GM19438 (cell line): Measurements from ENCODE around the gene CACNA1A.
"Not testable (repeated sequence)": the region's sequence is repeated elsewhere in the genome, so short reads cannot be mapped to it uniquely, and the experiment has no call there.

Source experiments
- ATAC-seq: cut with Tn5 transposase; IDR thresholded peaks from one replicate; pipeline ENCODE4 v1.9.1; 2021; ENCODE audit warnings: low read depth; ENCODE audit not compliant: unreplicated experiment

CACNA1A gene

GRCh38 chr19:13428352-13428751 lies 77.9 kb downstream of the CACNA1A start:
- no peak for ATAC-seq

GRCh38 chr19:13427273-13428051 lies 78.8 kb downstream of the CACNA1A start:
- ATAC-seq, result no peak

DNA sequence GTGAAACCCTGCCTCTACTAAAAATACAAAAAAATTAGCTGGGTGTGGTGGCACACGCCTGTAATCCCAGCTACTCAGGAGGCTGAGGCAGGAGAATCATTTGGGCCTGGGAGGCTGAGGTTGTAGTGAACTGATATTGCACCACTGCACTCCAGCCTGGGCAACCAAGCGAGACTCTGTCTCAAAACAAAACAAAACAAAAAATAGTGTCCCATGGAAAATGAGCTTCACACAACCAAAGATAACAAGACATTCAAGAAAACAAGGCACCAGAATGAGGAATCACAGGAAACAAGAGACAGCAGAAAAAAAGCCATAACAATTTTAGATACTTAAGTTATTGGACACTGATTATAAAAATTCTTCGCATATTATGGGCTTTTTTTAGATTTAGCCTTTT lies 80.4 kb downstream of the CACNA1A start:
- ATAC-seq, result not testable (repeated sequence)

DNA sequence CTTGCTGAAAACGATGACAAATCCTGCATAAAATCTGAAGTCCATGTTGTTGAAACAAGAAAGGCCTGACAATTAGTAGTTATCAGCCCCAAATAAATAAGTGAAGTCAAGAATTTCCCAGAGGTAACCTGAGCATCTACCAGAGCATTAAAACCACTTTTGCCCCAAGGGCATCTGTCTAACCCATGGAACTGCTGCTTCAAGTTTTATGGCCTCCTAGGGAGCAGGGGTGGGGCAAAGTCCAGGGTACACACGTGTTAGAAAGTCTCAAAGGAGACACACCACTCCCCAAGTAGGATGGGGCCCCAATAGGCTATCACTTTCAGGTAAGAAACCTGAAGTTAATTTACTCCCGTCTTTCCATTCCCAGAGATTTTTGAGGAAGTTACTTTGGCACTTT lies 81.1 kb downstream of the CACNA1A start:
- no peak for ATAC-seq

DNA sequence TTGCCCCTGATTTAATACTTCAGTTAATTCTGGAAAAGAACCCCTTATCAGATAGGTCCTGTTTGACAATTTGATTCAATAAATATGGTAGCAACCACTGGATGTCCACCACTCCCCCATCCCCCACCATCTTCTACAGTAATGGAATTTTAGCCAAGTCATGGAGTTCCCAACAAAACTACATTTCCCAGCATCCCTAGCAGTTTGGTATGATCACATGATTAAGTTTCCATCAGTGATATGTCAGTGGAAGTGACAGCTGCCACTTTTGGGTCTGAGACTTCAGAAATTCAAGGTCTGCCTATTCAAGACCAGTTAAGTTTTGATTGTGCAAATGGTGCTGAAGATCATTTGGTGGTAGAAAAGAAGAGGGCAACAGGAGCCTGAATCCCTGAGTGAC lies 85.5 kb downstream of the CACNA1A start:
- no peak for ATAC-seq

GRCh38 chr19:13417054-13417453 lies 89.2 kb downstream of the CACNA1A start:
- no peak for ATAC-seq

DNA sequence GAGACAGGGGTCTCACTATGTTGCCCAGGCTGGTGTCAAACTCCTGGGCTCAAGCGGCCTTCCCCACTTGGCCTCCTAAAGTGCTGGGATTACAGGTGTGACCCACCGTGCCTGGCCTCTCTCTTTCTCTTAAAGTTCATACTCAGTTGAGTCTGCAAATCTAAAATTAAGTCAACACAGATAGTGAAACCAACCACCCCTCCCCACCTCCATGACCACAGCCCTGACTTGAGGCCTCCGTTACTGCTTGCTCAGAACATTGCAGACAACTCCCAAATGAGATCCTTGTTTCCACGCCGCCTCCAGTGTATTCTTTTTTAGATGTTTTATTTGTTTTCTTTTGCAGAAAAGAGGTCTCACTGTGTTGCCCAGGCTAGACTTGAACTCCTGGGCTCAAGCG lies 94.4 kb downstream of the CACNA1A start:
- ATAC-seq, result no peak

- ATAC-seq, result no peak
Observed at GRCh38 chr19:13410946-13411345, 95.3 kb downstream of the CACNA1A start.

DNA sequence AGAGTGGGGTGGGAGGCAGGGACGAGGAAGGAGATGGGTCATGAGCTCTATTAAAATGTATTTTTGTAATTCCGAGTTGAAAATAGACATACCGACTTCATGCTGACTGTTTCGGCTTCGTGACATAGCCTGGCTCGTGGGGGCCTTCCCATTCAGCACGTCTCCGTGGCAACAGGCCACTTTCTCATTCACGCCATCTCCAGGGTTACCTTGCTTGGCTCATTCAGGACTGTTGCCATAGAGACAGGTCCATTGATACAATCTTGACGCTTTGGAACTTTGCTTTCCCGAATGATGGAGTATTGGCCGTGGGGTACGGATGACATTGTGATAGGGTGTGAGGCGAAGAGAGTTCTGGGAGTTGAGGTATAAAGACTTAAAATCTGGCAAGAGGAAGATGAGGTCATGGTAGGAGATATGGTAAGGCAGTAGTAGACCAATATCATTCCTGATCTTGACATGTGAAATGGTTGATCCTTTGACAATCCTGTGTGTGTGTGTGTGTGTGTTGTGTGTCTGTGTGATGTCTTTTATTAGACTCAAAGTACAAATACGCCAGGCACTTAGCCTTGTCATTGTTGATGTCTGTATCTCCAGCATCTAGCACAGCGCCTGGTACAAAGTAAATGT lies 97.3 kb downstream of the CACNA1A start:
- ATAC-seq, result no peak

DNA sequence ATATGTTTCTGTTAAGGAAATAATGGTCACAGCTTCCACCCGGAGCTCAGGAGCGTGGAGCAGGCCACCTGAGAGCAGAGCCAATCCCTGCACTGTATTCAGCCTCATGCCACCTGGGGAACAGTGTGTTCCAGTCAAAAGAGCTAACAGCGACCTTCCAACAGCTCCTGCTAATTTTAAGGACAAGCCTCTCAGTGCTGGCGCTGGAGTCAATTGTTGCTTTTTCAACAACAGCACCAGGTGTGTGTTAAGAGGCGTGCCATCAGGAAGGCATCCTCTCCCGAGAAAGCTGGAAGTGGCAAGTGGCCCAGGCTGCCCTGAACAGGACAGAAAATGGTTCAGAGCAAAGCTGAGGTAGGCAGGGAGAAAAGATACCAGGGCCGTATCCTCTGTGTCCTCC lies 102.0 kb downstream of the CACNA1A start:
- ATAC-seq, result no peak

DNA sequence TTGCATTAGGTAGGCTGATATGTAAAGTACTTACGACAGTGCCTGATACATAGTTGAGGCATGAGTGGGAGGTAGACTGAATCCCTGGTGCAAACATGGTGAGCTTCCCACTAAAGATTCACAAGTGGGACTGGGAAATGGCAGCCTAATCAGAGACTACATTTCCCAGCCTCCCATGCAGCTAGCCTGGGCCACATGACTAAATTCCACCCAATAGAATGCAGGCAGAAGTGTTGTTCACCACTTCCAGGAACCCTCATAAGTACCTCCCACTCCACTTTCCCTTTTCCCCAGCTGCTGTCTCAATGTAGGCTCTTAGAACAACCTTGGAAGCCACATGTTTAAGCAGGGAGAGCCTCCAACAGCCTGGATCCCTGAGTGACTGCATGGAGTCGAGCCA lies 104.9 kb downstream of the CACNA1A start:
- ATAC-seq, result no peak

DNA sequence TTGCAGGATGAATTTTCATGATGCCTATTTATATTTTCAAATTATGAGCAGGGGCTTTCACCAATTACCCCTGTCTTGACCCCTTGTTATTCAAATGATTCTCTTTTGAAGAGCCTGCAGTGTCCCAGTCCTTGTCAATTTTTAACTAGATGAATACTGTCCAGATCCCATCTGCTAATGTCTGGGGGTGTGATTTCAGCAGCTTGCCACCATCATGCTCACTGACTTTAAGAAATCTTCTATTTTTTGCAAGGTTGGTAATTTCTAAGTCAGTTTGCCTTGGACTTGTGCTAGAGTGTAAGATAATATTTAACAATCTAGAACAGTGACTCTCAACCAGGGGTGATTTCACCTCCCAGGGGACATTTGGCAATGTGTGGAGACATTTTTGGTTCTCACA lies 106.0 kb downstream of the CACNA1A start:
- ATAC-seq, result no peak

DNA sequence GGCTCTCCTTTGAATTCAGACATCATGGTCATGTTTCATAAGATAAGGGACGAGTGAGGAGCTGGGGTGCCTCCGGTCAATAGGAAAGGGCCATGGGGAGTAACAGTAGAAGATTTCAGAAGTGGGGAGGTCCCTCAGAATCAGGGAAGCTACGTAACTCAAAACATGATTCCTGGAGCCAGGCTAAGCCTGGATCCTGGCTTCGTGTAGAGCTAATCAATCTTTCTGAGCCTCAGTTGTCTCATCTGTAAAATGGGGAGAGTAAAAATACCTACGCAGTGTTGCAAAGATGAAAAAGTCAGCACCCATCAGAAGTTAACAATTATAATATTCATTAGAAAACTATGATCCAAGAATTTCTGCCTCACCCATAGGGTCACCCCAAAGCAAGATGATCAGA lies 106.5 kb downstream of the CACNA1A start:
- ATAC-seq, result no peak

DNA sequence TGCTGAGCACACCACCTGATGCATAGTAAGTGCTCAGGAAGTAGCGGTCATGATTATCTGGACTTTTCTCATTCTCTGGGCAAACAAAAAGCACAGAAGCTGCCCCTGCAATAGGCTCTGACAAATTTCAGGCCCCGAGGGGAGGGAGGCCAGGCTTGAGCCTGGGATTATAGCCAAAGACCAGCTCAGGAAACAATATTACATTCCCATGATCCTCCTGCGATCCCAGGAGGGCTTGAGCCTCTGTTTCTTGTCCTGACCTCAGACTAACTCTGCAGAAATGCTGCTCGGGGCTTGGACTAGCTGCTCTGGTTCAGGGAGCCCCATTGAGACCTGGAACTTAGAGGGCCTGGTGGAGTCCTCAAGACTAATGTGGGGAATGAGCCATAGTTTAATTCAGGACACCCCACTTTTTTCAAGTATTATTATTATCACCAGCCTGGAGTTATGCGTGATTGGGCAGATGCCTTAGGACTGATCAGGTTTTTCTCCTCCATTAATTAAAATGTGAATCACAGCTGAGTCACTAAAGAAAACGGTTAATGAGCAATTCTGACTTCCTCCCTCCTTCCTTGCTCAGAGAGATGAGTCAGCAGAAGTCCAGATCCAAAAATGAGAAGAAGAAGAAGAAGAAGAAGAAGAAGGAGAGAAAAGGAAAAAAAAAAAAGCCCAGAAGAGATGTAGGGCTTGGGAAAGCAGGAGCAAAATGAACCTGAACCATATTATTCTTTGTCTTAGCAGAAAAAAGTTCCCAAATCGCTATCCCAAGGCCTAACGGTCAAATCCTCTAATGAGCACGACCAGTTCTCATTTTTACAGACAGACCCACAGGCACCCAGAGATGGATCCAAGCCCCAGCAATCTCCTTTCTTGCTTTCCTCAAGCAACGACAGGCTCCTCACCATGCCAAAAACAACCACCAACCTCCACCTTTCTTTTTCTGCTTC lies 107.2 kb downstream of the CACNA1A start:
- no peak for ATAC-seq

- ATAC-seq, result no peak
Observed at GRCh38 chr19:13398182-13398581, 108.1 kb downstream of the CACNA1A start.

DNA sequence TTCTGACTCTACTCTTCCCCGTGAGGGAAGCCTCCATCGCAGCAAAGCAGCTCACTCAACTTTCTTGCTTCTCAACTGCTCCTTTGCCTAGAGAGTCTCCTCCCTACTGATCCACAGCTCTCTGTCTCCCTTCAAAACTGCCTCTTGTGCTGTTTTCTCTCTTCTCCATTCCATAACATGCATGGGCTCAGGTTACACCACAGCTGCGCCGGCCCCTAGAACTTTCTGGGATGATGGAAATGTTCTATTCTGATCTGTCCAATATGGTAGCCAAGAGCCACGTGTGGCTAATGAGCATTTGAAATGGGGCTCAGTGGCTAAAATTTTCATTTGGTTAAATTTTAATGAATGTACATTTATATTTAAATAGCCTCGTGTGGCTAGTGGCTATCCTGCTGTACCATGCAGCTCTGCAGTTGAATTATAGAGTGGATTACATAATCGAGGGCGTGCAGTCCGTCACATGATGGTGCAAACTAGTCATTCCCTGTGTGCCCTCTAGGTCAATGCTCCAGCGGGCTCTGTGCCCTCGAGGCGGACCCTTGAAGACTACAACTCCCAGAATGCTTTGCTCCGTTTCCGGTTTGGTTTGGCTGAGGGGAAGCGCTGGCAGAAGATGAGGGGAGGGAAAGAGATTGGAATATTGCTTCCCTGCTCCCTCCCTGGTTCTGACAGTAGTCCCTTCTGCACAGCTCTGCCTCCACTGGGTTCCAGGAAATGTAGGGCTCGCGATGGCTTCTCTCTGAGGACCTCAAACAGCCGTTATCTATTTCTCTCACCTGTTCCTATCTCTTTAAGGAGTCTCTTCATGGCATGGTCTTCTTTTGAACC lies 109.8 kb downstream of the CACNA1A start:
- ATAC-seq, result no peak

DNA sequence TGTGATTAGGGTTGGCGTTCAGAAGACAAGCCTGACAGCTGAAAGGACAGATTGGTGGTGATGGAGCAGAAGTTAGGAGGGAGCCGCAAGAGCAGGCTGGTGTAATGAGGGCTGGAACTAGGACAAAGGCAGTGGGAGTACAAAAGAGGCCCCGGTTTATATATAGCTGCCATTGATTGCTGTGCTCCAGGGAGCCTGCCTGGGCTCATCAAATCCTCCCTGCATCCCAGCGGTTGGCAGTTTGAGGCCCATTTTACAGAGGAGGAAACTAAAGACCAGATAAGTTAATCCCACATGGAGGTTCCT lies 123.7 kb downstream of the CACNA1A start:
- ATAC-seq, result no peak

GRCh38 chr19:13381827-13382632 lies 124.2 kb downstream of the CACNA1A start:
- ATAC-seq, result no peak

- no peak for ATAC-seq
Observed at GRCh38 chr19:13376537-13376936, 129.7 kb downstream of the CACNA1A start.

DNA sequence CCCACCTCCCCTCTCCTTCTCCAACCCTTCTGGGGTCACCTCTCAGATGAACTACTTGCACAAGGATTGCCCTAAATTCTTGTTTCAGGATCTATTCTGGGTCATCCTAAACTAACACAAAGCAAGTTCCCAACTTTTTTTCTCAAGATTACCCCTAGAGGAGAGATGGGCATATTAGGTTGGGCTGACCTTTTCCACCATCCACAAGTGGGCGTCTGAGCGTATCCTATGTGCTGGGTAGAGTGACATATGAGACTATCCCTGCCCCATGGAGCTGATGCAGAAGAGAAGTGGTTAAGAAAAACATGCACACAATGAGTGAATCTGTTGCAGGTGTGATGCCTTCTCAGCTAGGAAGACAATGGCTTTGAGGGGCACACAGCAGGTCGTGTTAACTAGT lies 132.7 kb downstream of the CACNA1A start:
- no peak for ATAC-seq
